HG03378 (cell line): ENCODE results near the gene FAM53A.

Experiments
- ATAC-seq: cut with Tn5 transposase; IDR thresholded peaks from one replicate; pipeline ENCODE4 v1.9.1; 2021; ENCODE audit warnings: mild to moderate bottlenecking, moderate library complexity; ENCODE audit not compliant: unreplicated experiment

Gene FAM53A

GRCh38 chr4:1683736-1684505 lies at the start of gene FAM53A:
TSS of gene FAM53A (minus strand) at chr4:1684313. CDS start at chr4:1668741, 15,572 bp downstream.
- no peak for ATAC-seq

GRCh38 chr4:1732911-1733310 lies 48.8 kb upstream of the FAM53A start:
- no peak for ATAC-seq

GRCh38 chr4:1731180-1731579 lies 47.1 kb upstream of the FAM53A start:
- ATAC-seq: no peak

- no peak for ATAC-seq
Observed at GRCh38 chr4:1730532-1731135, 46.5 kb upstream of the FAM53A start.

GRCh38 chr4:1728061-1728980 lies 44.2 kb upstream of the FAM53A start:
- no peak for ATAC-seq

GRCh38 chr4:1727117-1728031 lies 43.3 kb upstream of the FAM53A start:
- ATAC-seq: no peak

- no peak for ATAC-seq
Observed at GRCh38 chr4:1726146-1726934, 42.2 kb upstream of the FAM53A start.

- no peak for ATAC-seq
Observed at GRCh38 chr4:1725521-1725920, 41.4 kb upstream of the FAM53A start.

GRCh38 chr4:1723131-1723801 lies 39.2 kb upstream of the FAM53A start:
- no peak for ATAC-seq

- ATAC-seq: no peak
Observed at GRCh38 chr4:1722551-1723118, 38.5 kb upstream of the FAM53A start.

- no peak for ATAC-seq
Observed at GRCh38 chr4:1721666-1722550, 37.8 kb upstream of the FAM53A start.

GRCh38 chr4:1721003-1721665 lies 37.0 kb upstream of the FAM53A start, which contains the start of the genes TACC3 and TMEM129:
TSS of gene TACC3 (plus strand) at chr4:1721521. CDS start at chr4:1723422, 1,901 bp downstream.
TSS of gene TMEM129 (minus strand) at chr4:1721323. CDS start at chr4:1720837, 486 bp downstream.
- peak; percentile 72 for ATAC-seq

GRCh38 chr4:1720163-1720983 lies 36.3 kb upstream of the FAM53A start:
- no peak for ATAC-seq

- ATAC-seq: no peak
Observed at GRCh38 chr4:1718095-1718850, 34.2 kb upstream of the FAM53A start.
